GM18499 (cell line): ENCODE data around the gene MTCL1.

Source experiments
- ATAC-seq: cut with Tn5 transposase; IDR thresholded peaks from one replicate; pipeline ENCODE4 v1.9.1; 2021; ENCODE audit warnings: moderate number of reproducible peaks; ENCODE audit not compliant: insufficient read depth, unreplicated experiment

MTCL1 gene

DNA sequence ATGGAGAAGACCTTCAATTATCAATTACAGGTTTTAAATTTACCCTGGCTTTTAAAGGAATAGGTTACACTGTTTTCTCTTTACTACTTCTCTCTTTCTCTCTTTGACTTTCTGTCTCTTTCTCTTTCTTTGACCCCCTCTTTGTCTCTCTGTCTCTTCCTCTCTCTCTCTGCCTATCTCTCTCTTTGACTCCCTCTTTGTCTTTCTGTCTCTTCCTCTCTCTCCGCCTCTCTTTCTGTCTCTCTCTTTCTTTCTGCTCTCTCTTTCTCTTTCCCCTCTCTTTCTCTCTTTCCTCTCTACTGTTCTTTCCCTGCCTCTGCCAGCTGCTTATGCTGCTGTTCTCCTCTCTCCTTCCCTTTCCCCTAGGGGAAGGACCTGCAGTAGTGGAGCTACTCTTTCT is 175.7 kb downstream of the MTCL1 start:
- ATAC-seq = no peak
